Measurements from ENCODE around the gene GMCL1.
"Not testable (repeated sequence)": the region's sequence is repeated elsewhere in the genome, so short reads cannot be mapped to it uniquely, and the experiment has no call there.

GMCL1 gene

GRCh38 chr2:69801745-69802290 is 27.6 kb upstream of the GMCL1 start:
- Histone ChIP-seq H3K27me3 (ENCODE audit: insufficient read depth, low read depth, severe bottlenecking) (no peaks in the 10 kb centered on the region), H3K9me3 (ENCODE audit: severe bottlenecking) (no peaks in the 10 kb centered on the region), H3K36me3 (no peaks in the 10 kb centered on the region; the same call in 1 of the 2 replicates), H3K4me3 (ENCODE audit: low read depth, low read length) (no peak overlapping the region), H3K27ac (no peak overlapping the region)
- TF ChIP-seq CTCF (IDR thresholded peaks at IDR 0.05; ENCODE audit: low read depth, low read length): no peak
- no peak for DNase-seq

DNA sequence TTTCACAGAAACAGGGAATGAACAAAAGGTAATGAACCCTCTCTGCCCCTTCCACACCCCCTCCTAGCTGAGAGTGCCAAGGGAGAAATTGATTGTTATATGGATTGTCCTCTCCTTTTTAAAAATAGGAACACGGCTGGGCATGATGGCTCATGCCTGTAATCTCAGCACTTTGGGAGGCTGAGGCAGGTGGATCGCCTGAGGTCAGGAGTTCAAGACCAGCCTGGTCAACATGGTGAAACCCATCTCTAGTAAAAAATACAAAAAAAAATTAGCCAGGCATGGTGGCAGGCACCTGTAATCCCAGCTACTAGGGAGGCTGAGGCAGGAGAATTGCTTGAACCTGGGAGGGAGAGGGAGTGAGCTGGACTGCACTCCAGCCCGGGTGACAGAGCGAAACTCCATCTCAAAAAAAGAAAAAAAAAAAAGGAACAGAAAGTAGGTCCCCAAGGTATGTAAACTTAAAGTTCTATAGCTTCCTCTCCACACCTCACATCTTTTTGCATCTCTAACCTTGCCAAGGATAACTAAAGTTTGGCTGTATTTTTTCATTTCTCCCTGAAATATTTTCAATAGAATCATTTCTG is 26.6 kb upstream of the GMCL1 start:
- H3K4me3 ChIP-seq (ENCODE audit: low read depth, low read length); H3K36me3 ChIP-seq; H3K27me3 ChIP-seq (ENCODE audit: insufficient read depth, low read depth, severe bottlenecking); H3K9me3 ChIP-seq (ENCODE audit: severe bottlenecking); H3K27ac ChIP-seq; DNase-seq: not testable (repeated sequence)

- no peak overlapping the region for H3K27ac ChIP-seq
- no peaks in the 10 kb centered on the region; the same call in none of the 2 replicates for H3K36me3 ChIP-seq
- no peak for TF ChIP-seq CTCF (IDR thresholded peaks at IDR 0.05; ENCODE audit: low read depth, low read length)
- no peak overlapping the region for H3K4me3 ChIP-seq (ENCODE audit: low read depth, low read length)
- DNase-seq: no peak
- H3K9me3 ChIP-seq (ENCODE audit: severe bottlenecking): no peaks in the 10 kb centered on the region
- no peaks in the 10 kb centered on the region for H3K27me3 ChIP-seq (ENCODE audit: insufficient read depth, low read depth, severe bottlenecking)
Observed at GRCh38 chr2:69804416-69804815, 25.0 kb upstream of the GMCL1 start.

- no peak overlapping the region for H3K27ac ChIP-seq
- no peak for DNase-seq
- H3K4me3 ChIP-seq (ENCODE audit: low read depth, low read length): no peak overlapping the region
- TF ChIP-seq CTCF (IDR thresholded peaks at IDR 0.05; ENCODE audit: low read depth, low read length): no peak
- no peaks in the 10 kb centered on the region for H3K27me3 ChIP-seq (ENCODE audit: insufficient read depth, low read depth, severe bottlenecking)
- H3K9me3 ChIP-seq (ENCODE audit: severe bottlenecking): no peaks in the 10 kb centered on the region
- no peaks in the 10 kb centered on the region; the same call in none of the 2 replicates for H3K36me3 ChIP-seq
Observed at GRCh38 chr2:69805887-69806286, 23.6 kb upstream of the GMCL1 start.

- no peak for DNase-seq
Observed at GRCh38 chr2:69807821-69808540, 21.5 kb upstream of the GMCL1 start.

More at GRCh38 chr2:69807821-69808540, 21.5 kb upstream of the GMCL1 start:
- no peak for TF ChIP-seq CTCF (IDR thresholded peaks at IDR 0.05; ENCODE audit: low read depth, low read length)
- no peak overlapping the region for H3K4me3 ChIP-seq (ENCODE audit: low read depth, low read length)
- H3K36me3 ChIP-seq: no peaks in the 10 kb centered on the region; the same call in none of the 2 replicates
- no peaks in the 10 kb centered on the region for H3K9me3 ChIP-seq (ENCODE audit: severe bottlenecking)
- no peak overlapping the region for H3K27ac ChIP-seq
- H3K27me3 ChIP-seq (ENCODE audit: insufficient read depth, low read depth, severe bottlenecking): no peaks in the 10 kb centered on the region
